Measurements from ENCODE around the gene LRMDA.

Gene LRMDA

GRCh38 chr10:75974080-75974479 lies 542.7 kb downstream of the LRMDA start:
- no peak for DNase-seq

- DNase-seq = no peak
These were observed 545.3 kb downstream of the LRMDA start for GRCh38 chr10:75976681-75977080.

- DNase-seq = peak; percentile 74
These were observed 545.7 kb downstream of the LRMDA start for GRCh38 chr10:75977139-75977538.

GRCh38 chr10:75978213-75978612 lies 546.8 kb downstream of the LRMDA start:
- no peak for DNase-seq

GRCh38 chr10:75980419-75981002 lies 549.1 kb downstream of the LRMDA start:
- DNase-seq = no peak

GRCh38 chr10:75982611-75983369 lies 551.4 kb downstream of the LRMDA start:
- no peak for DNase-seq

- DNase-seq = no peak
These were observed 552.6 kb downstream of the LRMDA start for GRCh38 chr10:75984067-75984466.

- DNase-seq = no peak
These were observed 556.2 kb downstream of the LRMDA start for GRCh38 chr10:75987616-75988015.

- no peak for DNase-seq
These were observed 563.1 kb downstream of the LRMDA start for GRCh38 chr10:75994357-75995040.

- no peak for DNase-seq
These were observed 563.6 kb downstream of the LRMDA start for GRCh38 chr10:75995041-75995430.

GRCh38 chr10:75995720-75996119 lies 564.3 kb downstream of the LRMDA start:
- no peak for DNase-seq

GRCh38 chr10:75999001-75999400 lies 567.6 kb downstream of the LRMDA start:
- DNase-seq = no peak

- no peak for DNase-seq
These were observed 568.2 kb downstream of the LRMDA start for GRCh38 chr10:75999515-76000209.

- no peak for DNase-seq
These were observed 569.1 kb downstream of the LRMDA start for GRCh38 chr10:76000550-76000949.

GRCh38 chr10:76001019-76001418 lies 569.6 kb downstream of the LRMDA start:
- DNase-seq = no peak

GRCh38 chr10:76001461-76001860 lies 570.0 kb downstream of the LRMDA start:
- DNase-seq = no peak

GRCh38 chr10:76002262-76002854 lies 570.9 kb downstream of the LRMDA start:
- DNase-seq = no peak

GRCh38 chr10:76007667-76008181 lies 576.3 kb downstream of the LRMDA start:
- no peak for DNase-seq

GRCh38 chr10:76009531-76009930 lies 578.1 kb downstream of the LRMDA start:
- DNase-seq = no peak

- DNase-seq = no peak
These were observed 579.3 kb downstream of the LRMDA start for GRCh38 chr10:76010703-76011102.

- DNase-seq = no peak
These were observed 581.4 kb downstream of the LRMDA start for GRCh38 chr10:76012716-76013327.

GRCh38 chr10:76015245-76015644 lies 583.8 kb downstream of the LRMDA start:
- no peak for DNase-seq
